Stimulated activated CD8-positive, alpha-beta memory T cell treated with anti-CD3 and anti-CD28 coated beads, Interleukin-12 subunit alpha, Interleukin-12 subunit beta, amount 100 ng/mL, for 4 hours (primary cell): ENCODE measurements around the gene GATAD2B.

ENCODE experiments used
- DNase-seq: peaks from one replicate; pipeline ENCODE4 v3.0.0-alpha.2; 2020; ENCODE audit warnings: low read depth

GATAD2B gene

DNA sequence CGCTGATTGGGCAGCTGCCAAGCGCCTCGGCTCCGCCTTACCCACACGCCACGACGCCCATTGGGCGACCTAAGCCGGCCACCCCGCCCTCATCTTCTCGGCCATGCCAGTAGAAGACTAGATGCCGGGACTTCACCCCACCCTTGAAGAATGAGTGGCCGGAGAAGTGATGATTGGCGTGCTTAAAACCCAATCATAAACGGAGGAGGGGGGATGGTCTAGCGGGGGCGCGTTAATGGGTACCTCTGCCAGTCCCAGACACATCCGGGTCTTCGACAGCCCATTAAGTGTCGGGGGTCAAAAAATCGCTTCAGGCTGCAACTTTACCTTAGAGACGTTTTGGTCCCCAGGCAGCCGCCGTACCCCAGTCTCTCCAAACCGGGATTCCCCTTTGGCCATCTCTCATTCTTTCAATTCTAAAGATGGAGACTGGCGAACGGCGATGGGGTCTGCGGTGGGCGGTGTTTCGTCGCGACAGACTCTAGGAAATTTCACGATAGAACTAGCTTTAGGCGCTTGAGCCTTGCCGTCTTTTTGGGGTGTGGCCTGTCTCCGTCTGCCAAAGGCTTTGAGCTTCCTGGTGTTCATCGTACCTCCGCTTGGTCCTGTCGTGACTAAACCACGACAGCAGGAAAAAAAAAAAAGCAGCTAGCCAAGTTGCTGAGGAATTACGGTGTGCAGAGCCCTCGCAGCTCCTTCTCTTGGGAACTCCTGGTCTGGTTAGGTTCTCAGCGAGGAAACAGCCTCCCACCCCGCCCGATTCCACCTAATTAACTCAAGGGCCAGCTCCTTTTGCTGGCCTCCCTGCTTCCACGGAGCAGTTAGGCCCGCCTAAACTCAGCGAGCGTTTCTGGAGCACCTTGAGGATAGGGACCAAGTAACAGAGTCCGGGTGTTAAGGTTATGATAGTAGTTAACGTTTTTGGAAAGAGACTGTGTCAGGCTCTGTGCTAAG, at the start of gene GATAD2B:
Gene GATAD2B, minus strand, starts transcription at position 1 of the 954 bp plus-strand sequence. CDS start 94,625 bp downstream, outside the sequence.
- peak; percentile 95 for DNase-seq

GRCh38 chr1:153970346-153970745, 47.6 kb upstream of the GATAD2B start:
- no peak for DNase-seq

- DNase-seq, result no peak
Measured at GRCh38 chr1:153968972-153969371, 46.2 kb upstream of the GATAD2B start.

DNA sequence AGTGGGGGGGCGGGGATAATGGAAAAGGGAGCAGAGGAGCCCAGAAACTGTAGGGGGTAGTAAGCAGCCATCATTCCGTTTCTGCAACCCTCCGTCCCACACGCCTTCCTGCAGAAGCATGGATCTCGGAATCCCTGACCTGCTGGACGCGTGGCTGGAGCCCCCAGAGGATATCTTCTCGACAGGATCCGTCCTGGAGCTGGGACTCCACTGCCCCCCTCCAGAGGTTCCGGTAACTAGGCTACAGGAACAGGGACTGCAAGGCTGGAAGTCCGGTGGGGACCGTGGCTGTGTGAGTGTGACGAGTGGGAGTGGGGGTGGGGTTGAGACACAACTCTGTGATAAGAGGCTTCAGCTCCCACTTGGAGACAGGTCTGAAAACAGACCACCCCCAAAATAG, 45.6 kb upstream of the GATAD2B start:
- no peak for DNase-seq

- DNase-seq, result no peak
Measured at GRCh38 chr1:153968000-153968363, 45.2 kb upstream of the GATAD2B start.

DNA sequence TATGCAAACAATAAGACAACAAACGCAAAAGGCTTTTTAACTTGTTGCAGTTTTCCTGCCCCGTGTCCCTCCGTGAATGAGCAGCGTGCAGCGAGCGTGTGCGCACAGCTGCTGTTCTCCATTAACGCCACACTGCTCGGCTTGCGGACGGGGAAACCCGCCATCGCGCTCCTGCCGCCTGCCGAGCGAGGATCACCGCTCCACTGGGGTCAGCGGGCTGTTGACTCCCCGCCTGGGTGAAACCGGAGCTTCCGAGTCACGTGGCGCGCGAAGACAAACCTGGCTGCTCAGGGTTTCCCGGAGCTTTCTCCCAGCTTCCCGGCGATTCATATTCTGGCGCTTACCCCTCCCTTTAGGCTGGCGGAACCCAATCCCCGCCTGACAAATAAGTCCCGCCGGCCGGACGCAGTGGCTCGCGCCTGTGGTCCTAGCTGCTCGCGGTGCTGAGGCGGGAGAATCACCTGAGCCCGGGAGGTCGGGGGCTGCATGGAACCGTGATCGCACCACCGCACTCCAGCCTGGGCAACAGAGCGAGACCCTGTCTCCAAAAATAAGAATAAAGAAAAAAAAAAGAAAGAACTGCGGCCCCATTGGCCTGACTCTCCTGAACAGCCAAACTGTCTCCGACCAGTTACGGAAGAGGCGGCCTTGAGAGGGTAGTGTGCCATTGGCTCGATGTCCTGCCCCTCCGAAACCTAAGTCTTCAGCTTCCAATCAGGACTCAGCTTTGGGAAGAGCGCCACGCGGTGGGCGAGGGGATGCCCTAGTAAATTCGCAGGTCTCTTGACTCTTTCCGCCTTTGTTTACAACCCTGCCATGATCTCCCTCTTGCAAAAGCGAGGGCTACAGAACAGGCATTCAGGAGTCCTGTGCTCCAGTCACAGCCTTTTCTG, 44.6 kb upstream of the GATAD2B start, which contains the start of gene CREB3L4:
Gene CREB3L4, plus strand, starts transcription at position 796 of the 893 bp plus-strand sequence. CDS start 624 bp downstream, outside the sequence.
- peak; percentile 67 for DNase-seq

- DNase-seq, result no peak
Measured at GRCh38 chr1:153963850-153964331, 41.1 kb upstream of the GATAD2B start.

- peak; percentile 87 for DNase-seq
Measured at GRCh38 chr1:153963030-153963849, 40.5 kb upstream of the GATAD2B start, which contains the start of gene SLC39A1. SLC39A1 (minus strand) TSS chr1:153963537; CDS start chr1:153962715, 822 bp downstream.

DNA sequence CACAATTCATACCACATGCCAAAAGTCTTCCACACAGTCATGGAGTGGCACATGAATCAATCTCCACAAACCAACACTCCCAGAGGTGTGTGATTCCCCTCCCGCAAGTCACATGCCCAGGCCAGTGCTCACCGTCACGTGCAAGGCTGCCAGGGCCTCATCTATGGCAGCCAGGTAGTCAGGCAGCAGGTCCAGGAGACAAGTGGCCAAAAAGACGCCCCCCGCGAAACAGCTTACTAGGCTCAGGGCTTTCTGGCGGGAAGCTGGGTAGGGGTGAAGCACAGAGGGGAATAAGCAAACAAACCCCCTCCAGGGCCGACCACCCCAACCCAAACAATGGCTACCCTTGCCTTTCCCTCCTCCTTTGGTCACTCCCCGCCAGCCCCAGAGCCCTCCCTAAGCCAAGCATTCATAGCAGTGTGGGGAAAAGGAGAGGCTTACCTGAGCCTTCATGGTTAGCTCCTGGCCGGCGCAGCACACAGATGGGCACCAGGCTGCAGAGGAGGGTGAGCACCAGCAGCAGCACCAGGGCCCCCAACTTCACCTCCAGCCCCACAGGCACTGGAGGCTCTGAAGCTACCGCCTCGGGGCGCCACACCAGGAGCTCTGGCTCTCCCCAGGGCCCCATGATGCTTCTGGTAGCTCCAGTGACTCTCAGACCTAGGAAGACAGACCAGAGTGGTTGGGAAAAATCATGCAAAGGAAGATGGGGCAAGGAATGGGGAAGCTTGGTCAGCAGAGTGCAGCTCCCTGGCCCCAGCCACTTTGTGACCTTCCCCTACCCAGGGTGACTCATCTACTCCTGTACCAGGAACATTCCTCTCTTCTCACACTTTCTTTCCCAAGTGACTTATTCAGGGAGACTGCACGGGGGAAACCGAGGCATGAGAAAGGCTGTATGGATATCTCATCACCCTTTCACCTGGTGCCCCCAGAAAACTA, 39.6 kb upstream of the GATAD2B start:
- DNase-seq, result no peak

DNA sequence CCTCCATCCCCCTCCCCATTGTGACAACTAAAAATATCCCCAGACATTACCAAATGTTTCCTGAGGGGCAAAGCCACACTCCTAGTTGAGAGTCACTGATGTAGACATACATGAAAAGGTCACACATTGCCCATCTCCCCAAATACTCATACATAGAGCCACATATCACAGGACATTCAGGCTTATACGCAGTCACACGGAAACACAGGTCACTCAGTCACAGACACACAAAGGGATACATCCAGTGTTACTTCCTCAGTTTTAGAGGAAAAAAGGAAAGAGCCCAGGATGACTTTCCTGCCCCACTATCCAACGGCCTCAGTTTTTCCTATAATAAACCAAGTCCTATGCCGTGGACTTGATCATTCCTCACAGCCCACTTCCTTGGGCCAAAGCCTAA, 38.6 kb upstream of the GATAD2B start:
- no peak for DNase-seq

GRCh38 chr1:153960206-153960605, 37.4 kb upstream of the GATAD2B start:
- no peak for DNase-seq

DNA sequence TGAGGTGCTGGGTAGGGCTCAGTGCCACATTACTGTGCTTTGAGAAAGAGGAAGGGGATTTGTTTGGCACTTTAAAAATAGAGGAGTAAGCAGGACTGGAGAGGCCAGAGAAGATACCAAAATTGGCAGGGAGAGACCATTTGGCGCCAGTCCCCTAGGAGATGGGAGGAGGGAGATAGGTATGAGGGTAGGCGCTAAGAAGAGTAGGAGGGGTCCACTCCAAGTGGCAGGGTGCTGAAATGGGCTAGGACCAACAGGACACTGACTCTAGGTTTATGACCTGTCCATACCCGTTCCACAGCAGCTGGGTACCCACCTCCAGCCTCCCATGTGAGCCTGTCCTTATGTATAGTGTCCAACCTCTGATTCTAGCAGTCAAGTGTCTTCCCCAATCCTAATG, 36.7 kb upstream of the GATAD2B start:
- no peak for DNase-seq

DNA sequence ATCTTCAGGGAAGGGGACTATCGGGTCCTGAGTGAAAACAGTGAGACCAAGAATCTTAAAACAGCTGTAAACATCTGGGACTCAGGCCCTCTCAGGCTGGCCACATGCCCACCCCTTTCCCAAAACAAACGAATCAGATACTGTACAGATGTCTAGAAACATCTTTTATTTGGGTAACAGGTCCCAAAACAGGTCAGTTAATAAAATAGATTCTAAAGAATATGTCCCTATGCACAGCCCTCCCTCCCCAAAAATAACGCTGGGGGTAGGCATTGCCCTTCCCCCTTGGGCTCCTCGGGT, 36.1 kb upstream of the GATAD2B start:
- no peak for DNase-seq

DNA sequence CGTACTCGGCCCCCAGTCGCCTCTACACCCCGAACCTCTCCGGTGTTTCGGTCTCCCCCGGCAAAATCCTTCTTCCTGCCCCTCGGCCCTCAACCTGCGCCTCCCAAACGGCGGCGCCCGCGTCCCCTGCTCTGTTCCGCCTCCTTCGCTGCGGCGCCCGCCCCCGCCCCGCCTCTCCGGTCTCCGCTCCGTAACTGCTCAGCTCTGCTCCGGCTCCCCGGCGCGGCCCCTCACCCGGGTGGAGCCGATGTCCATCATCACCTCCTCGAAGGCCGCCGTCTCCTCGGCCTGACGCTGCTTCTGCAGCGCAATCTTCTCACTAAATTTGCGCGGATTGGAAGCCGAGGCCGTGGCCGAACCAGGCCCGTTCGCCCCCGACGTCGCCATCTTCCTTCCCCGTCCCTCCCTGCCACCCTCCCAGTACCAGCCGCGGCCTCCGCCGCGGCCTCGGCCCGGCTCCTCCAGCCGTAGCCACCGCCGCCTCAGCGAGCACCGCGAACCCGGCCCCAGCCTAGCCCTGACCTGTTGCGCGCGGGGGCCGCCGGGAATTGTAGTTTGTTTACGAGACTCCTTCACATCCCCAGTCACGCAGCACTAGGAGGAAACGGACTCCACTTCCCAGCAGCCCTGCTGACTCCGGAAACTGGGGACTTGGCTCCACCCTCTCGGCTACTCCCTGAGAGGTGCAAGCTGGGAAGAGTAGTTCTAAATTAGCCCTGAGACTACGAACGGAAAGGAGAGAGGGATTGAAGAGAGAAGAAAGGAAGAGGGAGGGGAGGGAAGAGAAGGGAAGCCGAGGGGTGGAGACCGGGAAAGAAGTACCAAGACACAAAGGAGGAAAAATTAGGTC, 35.6 kb upstream of the GATAD2B start, which contains the start of gene CRTC2:
Gene CRTC2, minus strand, starts transcription at position 502 of the 850 bp plus-strand sequence. Its CDS starts 115 bp downstream, at position 387.
- peak; percentile 92 for DNase-seq

- DNase-seq, result peak; percentile 14
Measured at GRCh38 chr1:153957744-153958110, 35.0 kb upstream of the GATAD2B start.

DNA sequence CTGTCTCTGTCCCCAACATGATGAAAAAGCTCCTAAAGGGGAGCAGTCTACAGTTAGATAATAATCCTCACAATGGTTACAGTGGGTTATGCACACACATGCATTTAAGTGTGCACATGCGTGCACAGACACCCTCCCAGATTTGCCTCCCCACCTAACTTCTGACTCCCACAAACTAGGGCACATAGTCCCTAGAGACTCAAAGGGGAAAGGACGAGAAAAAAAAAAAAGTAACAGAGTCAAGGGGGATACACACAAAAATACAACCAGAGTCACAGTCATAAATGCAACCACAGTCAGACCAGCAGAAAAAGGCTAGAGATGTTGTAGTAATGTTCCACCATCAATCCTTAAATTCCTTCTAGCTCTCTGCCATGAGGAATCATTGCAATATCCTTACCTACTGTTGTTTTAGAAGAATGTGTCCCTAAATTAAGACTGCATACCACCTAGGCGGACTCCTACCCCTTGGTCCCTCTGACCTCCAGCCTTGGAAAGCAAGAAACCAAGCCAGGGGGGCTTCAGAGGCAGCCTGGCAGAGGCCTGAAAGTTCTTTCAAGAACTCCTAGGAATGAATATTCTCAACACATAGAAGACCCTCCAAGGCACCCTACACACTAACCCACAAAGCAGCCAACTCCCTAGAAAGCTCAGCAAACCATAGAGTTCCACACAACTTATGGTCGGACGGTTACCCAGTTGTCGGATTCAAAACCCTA, 34.4 kb upstream of the GATAD2B start:
- no peak for DNase-seq

DNA sequence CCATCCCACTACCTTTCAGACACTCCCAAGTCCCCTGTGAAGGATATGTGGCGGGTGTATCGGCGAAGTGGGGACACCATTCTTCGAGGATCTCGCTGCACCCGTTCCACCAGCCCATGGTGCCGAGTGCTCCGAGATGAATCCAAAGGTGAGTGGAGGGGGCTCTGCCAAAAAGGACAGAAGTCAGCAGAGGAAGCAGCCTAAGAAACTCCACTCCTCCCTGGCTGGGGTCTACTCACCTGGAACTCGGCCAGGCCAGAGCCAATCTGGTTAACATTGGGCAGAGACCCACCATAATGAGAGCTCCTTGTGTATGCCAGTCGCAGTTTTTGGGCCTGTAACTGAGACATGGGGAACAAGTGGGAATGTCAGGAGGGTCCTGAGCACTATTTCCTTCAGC, 32.1 kb upstream of the GATAD2B start:
- DNase-seq, result no peak

GRCh38 chr1:153953859-153954365, 31.1 kb upstream of the GATAD2B start:
- no peak for DNase-seq

DNA sequence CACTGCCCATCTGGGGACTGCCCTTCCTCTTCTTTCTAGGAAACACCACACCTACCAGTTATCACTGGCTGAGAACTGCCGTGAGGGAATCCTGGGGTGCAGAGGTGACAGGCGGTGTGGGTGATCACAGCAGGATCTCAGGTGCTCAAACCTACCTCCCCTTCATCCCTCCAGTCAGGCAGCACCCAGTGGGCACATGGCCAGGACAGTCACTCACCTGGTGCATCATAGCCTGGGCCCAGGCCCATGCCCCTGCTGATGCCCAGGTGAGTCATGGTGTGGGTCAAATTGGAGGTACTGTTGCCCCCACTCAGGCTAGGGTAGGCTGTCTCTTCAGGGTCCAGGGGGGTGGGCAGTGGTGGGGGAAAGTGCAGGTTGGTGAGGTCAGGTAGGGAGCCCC, 29.0 kb upstream of the GATAD2B start:
- DNase-seq, result no peak
